ENCODE results near the gene UROC1.
"Not testable (repeated sequence)": the region's sequence is repeated elsewhere in the genome, so short reads cannot be mapped to it uniquely, and the experiment has no call there.

The UROC1 gene

DNA sequence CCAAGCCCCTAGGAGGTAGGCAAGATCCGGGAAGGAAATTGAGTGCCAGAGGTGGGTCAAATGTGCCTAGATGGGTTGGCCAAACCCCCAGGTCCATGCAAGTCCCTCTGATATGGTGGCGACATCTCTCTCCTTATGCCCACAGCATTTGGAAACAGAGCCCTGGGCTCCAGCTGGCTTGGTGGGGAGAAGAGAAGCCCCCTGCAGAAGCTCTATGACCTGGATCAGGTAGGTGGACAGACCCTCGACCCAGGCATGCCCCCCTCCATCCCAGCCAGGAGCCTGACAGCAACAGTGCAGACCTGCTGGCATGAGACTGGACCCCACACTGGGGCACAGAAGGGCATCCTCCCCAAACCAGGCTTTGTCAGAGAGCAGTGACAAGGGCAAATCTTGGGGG is 18.6 kb upstream of the UROC1 start:
- no peak for DNase-seq

DNA sequence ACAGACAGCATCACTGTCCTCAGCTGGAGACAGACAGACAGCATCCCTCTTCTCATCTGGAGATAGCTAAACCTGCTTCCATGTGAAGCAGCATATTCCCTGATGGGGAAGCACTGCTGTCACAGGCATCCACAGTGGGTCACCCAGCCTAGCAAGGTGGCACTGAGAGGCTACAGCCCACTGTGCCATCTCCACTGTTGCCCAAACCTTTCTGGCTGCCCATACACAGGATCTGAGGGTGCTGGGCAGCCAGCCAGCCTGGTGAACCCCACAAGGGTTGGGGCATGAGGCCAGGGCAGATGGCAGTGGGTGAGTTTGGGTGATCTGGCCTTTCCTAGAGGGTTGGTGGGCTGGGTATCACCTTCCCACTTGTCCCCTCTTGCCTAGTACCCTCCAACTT is 18.1 kb upstream of the UROC1 start:
- Histone ChIP-seq H3K9ac (ENCODE audit: low read length) (no peak overlapping the region), H3K4me1 (ENCODE audit: control insufficient read depth, low read depth, low read length) (no peaks in the 10 kb centered on the region)

More for the DNA sequence above, 18.6 kb upstream of the UROC1 start:
- H3K18ac ChIP-seq (ENCODE audit: low read length): no peak overlapping the region
- WGBS (ENCODE audit: extremely low coverage, insufficient coverage, low lambda C conversion rate): no CpG with 5 or more reads among the region's 3 CpGs
- no peak overlapping the region for H2BK120ac ChIP-seq (ENCODE audit: low read depth, low read length)
- H3K9ac ChIP-seq (ENCODE audit: low read length): no peak overlapping the region
- H4K5ac ChIP-seq (ENCODE audit: low read length): no peak overlapping the region
- no peak overlapping the region for H2BK5ac ChIP-seq (ENCODE audit: low read length)
- H4K8ac ChIP-seq (ENCODE audit: low read depth, low read length): no peak overlapping the region
- no peak overlapping the region for H2AK5ac ChIP-seq (ENCODE audit: low read length)
- H3K4ac ChIP-seq (ENCODE audit: low read depth, low read length): no peak overlapping the region
- no peak overlapping the region for H3K27ac ChIP-seq (ENCODE audit: low read depth, low read length)
- no peaks in the 10 kb centered on the region for H3K79me2 ChIP-seq (ENCODE audit: control insufficient read depth, insufficient read depth, low read length)
- H2BK15ac ChIP-seq (replicated peaks; ENCODE audit: low read depth): no peak overlapping the region
- H3K56ac ChIP-seq (ENCODE audit: low read length): no peak overlapping the region
- no peaks in the 10 kb centered on the region for H3K27me3 ChIP-seq (ENCODE audit: insufficient read depth, low read length, poor library complexity)
- H3K36me3 ChIP-seq (ENCODE audit: control insufficient read depth, insufficient read depth, low read length): no peaks in the 10 kb centered on the region
- H3K4me2 ChIP-seq (ENCODE audit: low read length): no peak overlapping the region
- no peak overlapping the region for H3K23ac ChIP-seq (ENCODE audit: low read length)
- no peak overlapping the region for H3K4me3 ChIP-seq (ENCODE audit: low read length)
- H3K79me1 ChIP-seq (ENCODE audit: low read length): no peaks in the 10 kb centered on the region
- no peaks in the 10 kb centered on the region for H3K4me1 ChIP-seq (ENCODE audit: control insufficient read depth, low read depth, low read length)

DNA sequence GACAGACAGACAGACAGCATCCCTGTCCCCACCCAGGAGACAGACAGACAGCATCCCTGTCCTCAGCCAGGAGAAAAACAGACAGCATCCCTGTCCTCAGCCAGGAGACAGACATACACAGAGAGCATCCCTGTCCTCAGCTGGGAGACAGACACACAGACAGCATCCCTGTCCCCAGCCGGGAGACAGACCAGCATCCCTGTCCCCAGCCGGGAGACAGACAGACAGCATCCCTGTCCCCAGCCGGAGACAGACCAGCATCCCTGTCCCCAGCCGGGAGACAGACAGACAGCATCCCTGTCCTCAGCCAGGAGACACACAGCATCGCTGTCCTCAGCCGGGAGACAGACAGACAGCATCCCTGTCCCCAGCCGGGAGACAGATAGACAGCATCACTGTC is 17.1 kb upstream of the UROC1 start:
- not testable (repeated sequence) for H4K5ac ChIP-seq (ENCODE audit: low read length); H3K9ac ChIP-seq (ENCODE audit: low read length); H3K18ac ChIP-seq (ENCODE audit: low read length); H3K4me3 ChIP-seq (ENCODE audit: low read length); H2AK5ac ChIP-seq (ENCODE audit: low read length); H3K36me3 ChIP-seq (ENCODE audit: control insufficient read depth, insufficient read depth, low read length); DNase-seq; H3K27ac ChIP-seq (ENCODE audit: low read depth, low read length); H2BK120ac ChIP-seq (ENCODE audit: low read depth, low read length); H3K4me2 ChIP-seq (ENCODE audit: low read length); H3K27me3 ChIP-seq (ENCODE audit: insufficient read depth, low read length, poor library complexity); H3K79me1 ChIP-seq (ENCODE audit: low read length); H3K23ac ChIP-seq (ENCODE audit: low read length); H3K4ac ChIP-seq (ENCODE audit: low read depth, low read length); H2BK5ac ChIP-seq (ENCODE audit: low read length); H4K8ac ChIP-seq (ENCODE audit: low read depth, low read length); H3K56ac ChIP-seq (ENCODE audit: low read length); H3K4me1 ChIP-seq (ENCODE audit: control insufficient read depth, low read depth, low read length); H3K79me2 ChIP-seq (ENCODE audit: control insufficient read depth, insufficient read depth, low read length); H2BK15ac ChIP-seq (replicated peaks; ENCODE audit: low read depth)
- no CpG with 5 or more reads among the region's 7 CpGs for WGBS (ENCODE audit: extremely low coverage, insufficient coverage, low lambda C conversion rate)

More for the DNA sequence above, 18.1 kb upstream of the UROC1 start:
- no peaks in the 10 kb centered on the region for H3K27me3 ChIP-seq (ENCODE audit: insufficient read depth, low read length, poor library complexity)
- no peak overlapping the region for H4K8ac ChIP-seq (ENCODE audit: low read depth, low read length)
- no peak overlapping the region for H3K4me2 ChIP-seq (ENCODE audit: low read length)
- H3K4me3 ChIP-seq (ENCODE audit: low read length): no peak overlapping the region
- no peak overlapping the region for H3K18ac ChIP-seq (ENCODE audit: low read length)
- H3K23ac ChIP-seq (ENCODE audit: low read length): no peak overlapping the region
- H2BK5ac ChIP-seq (ENCODE audit: low read length): no peak overlapping the region
- no peaks in the 10 kb centered on the region for H3K79me2 ChIP-seq (ENCODE audit: control insufficient read depth, insufficient read depth, low read length)
- H3K4ac ChIP-seq (ENCODE audit: low read depth, low read length): no peak overlapping the region
- no peak overlapping the region for H2AK5ac ChIP-seq (ENCODE audit: low read length)
- H4K5ac ChIP-seq (ENCODE audit: low read length): no peak overlapping the region
- no peak overlapping the region for H3K27ac ChIP-seq (ENCODE audit: low read depth, low read length)
- no peaks in the 10 kb centered on the region for H3K36me3 ChIP-seq (ENCODE audit: control insufficient read depth, insufficient read depth, low read length)
- no peaks in the 10 kb centered on the region for H3K79me1 ChIP-seq (ENCODE audit: low read length)
- no peak for DNase-seq
- H3K56ac ChIP-seq (ENCODE audit: low read length): no peak overlapping the region
- no peak overlapping the region for H2BK120ac ChIP-seq (ENCODE audit: low read depth, low read length)
- H2BK15ac ChIP-seq (replicated peaks; ENCODE audit: low read depth): no peak overlapping the region

DNA sequence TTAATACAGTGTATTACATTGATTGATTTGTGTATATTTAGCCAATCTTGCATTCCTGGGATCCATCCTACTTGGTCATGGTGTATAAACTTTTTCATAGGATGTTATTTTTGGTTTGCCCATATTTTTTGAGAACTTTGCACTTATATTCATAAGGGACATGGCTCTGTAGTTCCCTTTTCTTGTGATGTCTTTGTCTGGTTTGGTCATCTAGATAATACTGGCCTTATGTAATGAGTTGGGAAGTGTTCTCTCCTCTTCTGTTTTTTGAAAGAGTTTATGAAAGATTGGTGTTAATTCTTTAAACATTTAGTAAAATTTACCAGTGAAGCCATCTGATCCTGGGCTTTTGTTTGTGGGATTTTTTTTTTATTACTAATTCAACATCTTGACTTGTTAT is 15.9 kb upstream of the UROC1 start:
- Histone ChIP-seq H4K5ac (ENCODE audit: low read length) (no peak overlapping the region), H2BK5ac (ENCODE audit: low read length) (no peak overlapping the region), H3K4me1 (ENCODE audit: control insufficient read depth, low read depth, low read length) (no peaks in the 10 kb centered on the region), H3K23ac (ENCODE audit: low read length) (no peak overlapping the region), H2BK15ac (replicated peaks; ENCODE audit: low read depth) (no peak overlapping the region), H3K4me3 (ENCODE audit: low read length) (no peak overlapping the region), H3K79me1 (ENCODE audit: low read length) (no peaks in the 10 kb centered on the region), H3K36me3 (ENCODE audit: control insufficient read depth, insufficient read depth, low read length) (no peaks in the 10 kb centered on the region), H4K8ac (ENCODE audit: low read depth, low read length) (no peak overlapping the region), H3K79me2 (ENCODE audit: control insufficient read depth, insufficient read depth, low read length) (no peaks in the 10 kb centered on the region), H3K27me3 (ENCODE audit: insufficient read depth, low read length, poor library complexity) (no peaks in the 10 kb centered on the region), H3K27ac (ENCODE audit: low read depth, low read length) (no peak overlapping the region), H3K18ac (ENCODE audit: low read length) (no peak overlapping the region), H3K4me2 (ENCODE audit: low read length) (no peak overlapping the region), H3K9ac (ENCODE audit: low read length) (no peak overlapping the region), H2AK5ac (ENCODE audit: low read length) (no peak overlapping the region), H2BK120ac (ENCODE audit: low read depth, low read length) (no peak overlapping the region), H3K56ac (ENCODE audit: low read length) (no peak overlapping the region), H3K4ac (ENCODE audit: low read depth, low read length) (no peak overlapping the region)
- DNase-seq: no peak

DNA sequence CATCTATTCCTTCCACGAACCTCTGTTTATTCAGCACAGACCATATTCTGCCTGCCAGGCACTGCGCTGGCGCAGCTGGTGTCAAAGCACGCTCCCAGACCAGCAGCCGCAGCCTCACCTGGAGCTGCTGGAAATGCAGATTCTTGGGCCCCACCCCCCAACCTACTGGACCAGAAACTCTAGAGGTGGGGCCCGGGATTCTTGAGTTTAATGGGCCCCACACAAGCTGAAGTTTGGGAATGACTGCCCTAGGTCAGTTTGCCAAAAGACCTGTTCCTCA is 13.4 kb upstream of the UROC1 start:
- Histone ChIP-seq H3K36me3 (ENCODE audit: control insufficient read depth, insufficient read depth, low read length) (no peaks in the 10 kb centered on the region), H3K4me2 (ENCODE audit: low read length) (no peak overlapping the region), H2BK120ac (ENCODE audit: low read depth, low read length) (no peak overlapping the region), H4K5ac (ENCODE audit: low read length) (no peak overlapping the region), H3K79me1 (ENCODE audit: low read length) (no peaks in the 10 kb centered on the region), H3K18ac (ENCODE audit: low read length) (no peak overlapping the region), H2AK5ac (ENCODE audit: low read length) (no peak overlapping the region), H3K56ac (ENCODE audit: low read length) (no peak overlapping the region), H3K79me2 (ENCODE audit: control insufficient read depth, insufficient read depth, low read length) (no peaks in the 10 kb centered on the region), H3K27me3 (ENCODE audit: insufficient read depth, low read length, poor library complexity) (no peaks in the 10 kb centered on the region), H3K4ac (ENCODE audit: low read depth, low read length) (no peak overlapping the region), H3K9ac (ENCODE audit: low read length) (no peak overlapping the region), H4K8ac (ENCODE audit: low read depth, low read length) (no peak overlapping the region), H3K23ac (ENCODE audit: low read length) (no peak overlapping the region), H2BK15ac (replicated peaks; ENCODE audit: low read depth) (no peak overlapping the region), H2BK5ac (ENCODE audit: low read length) (no peak overlapping the region), H3K4me1 (ENCODE audit: control insufficient read depth, low read depth, low read length) (no peaks in the 10 kb centered on the region), H3K4me3 (ENCODE audit: low read length) (no peak overlapping the region), H3K27ac (ENCODE audit: low read depth, low read length) (no peak overlapping the region)
- no peak for DNase-seq
- no CpG with 5 or more reads among the region's 6 CpGs for WGBS (ENCODE audit: extremely low coverage, insufficient coverage, low lambda C conversion rate)

DNA sequence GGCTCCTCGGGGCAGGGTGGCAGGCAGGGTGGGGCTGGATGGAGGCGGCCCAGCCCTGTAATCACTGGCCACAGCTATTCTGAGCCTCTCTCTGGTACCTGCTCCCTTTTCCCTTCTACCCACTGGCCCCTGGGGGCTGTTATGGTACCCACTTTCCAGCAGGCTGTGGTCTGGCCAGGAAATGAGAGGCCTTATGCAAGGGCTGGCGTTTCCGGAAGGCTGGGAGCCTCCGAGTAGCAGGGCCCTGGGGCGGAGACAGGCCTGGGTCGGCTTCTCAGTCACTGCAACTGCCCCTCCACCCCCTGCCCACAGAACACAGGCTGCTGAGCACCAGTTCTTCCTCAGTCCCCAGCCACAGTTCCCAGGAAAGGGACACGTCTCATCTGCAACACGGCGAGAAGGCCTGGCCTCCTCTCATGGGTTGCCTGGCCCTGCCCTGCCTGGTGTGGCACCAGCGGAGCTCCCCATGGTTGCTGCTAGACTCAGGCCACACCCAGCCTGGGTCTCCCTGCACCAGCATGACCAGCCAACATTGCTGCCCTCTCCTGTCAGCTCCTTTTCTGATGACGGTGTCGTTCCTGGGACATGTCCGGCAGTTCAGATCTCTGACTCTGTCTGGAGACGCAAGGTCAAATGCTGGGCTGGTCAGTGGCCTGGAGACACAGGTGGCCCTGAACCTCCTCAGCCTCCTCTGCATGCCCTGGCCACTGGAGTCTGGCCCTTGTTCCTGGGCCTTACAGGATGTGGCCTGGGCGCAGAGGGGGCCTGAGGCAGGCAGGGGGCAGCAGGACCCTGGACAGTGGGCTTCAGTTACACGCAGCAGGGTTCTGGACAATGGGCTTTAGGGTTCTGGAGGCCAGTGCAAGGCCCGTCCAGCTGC is 12.8 kb upstream of the UROC1 start:
- Histone ChIP-seq H3K56ac (ENCODE audit: low read length) (no peak overlapping the region), H3K36me3 (ENCODE audit: control insufficient read depth, insufficient read depth, low read length) (no peaks in the 10 kb centered on the region), H3K79me1 (ENCODE audit: low read length) (no peaks in the 10 kb centered on the region), H3K4ac (ENCODE audit: low read depth, low read length) (no peak overlapping the region), H2AK5ac (ENCODE audit: low read length) (no peak overlapping the region), H3K4me2 (ENCODE audit: low read length) (no peak overlapping the region), H2BK5ac (ENCODE audit: low read length) (no peak overlapping the region), H2BK15ac (replicated peaks; ENCODE audit: low read depth) (no peak overlapping the region), H3K4me3 (ENCODE audit: low read length) (no peak overlapping the region), H3K18ac (ENCODE audit: low read length) (no peak overlapping the region), H2BK120ac (ENCODE audit: low read depth, low read length) (no peak overlapping the region), H3K27me3 (ENCODE audit: insufficient read depth, low read length, poor library complexity) (no peaks in the 10 kb centered on the region), H4K5ac (ENCODE audit: low read length) (no peak overlapping the region), H3K9ac (ENCODE audit: low read length) (no peak overlapping the region), H3K4me1 (ENCODE audit: control insufficient read depth, low read depth, low read length) (no peaks in the 10 kb centered on the region), H3K79me2 (ENCODE audit: control insufficient read depth, insufficient read depth, low read length) (no peaks in the 10 kb centered on the region), H3K23ac (ENCODE audit: low read length) (no peak overlapping the region), H4K8ac (ENCODE audit: low read depth, low read length) (no peak overlapping the region), H3K27ac (ENCODE audit: low read depth, low read length) (no peak overlapping the region)
- WGBS (ENCODE audit: extremely low coverage, insufficient coverage, low lambda C conversion rate): no CpG with 5 or more reads among the region's 18 CpGs
- DNase-seq: no peak

Measured in mesendoderm (in vitro differentiated cells).